A549 (cell line): ENCODE data around the gene CAMTA1. TPM values are rescaled to one million over a fixed set of nuclear protein-coding genes. Genes with fewer than 3 reads are reported as not detected.

Experiments used
- ATAC-seq, 2 experiments: fragments of 200-7000 bp in 1 of 2; fragments of >200 bp in 1 of 2; cut with Nextera tagmentation in 1 of 2; cut with Tn5 transposase in 1 of 2; 3 replicates each; pipeline versions ENCODE4 v1.8.0 to v1.9.1; 2018 to 2020; ENCODE audit warnings: mild to moderate bottlenecking in 1 of 2, moderate library complexity in 1 of 2
- CTCF ChIA-PET: fragments of 300-600 bp; sonication (Branson Sonifier 250); formaldehyde crosslinking; extraction: SDS; loops from one replicate; lab custom pipeline; 2021; ENCODE audit warnings: antibody characterized with exemption, inconsistent platforms; lab: Yijun Ruan, JAX
- POLR2A ChIA-PET: fragments of 350-600 bp; formaldehyde crosslinking; extraction: SDS; loops from one replicate; lab custom pipeline; 2021; ENCODE audit warnings: antibody characterized with exemption, inconsistent platforms; lab: Yijun Ruan, JAX
- DNase-seq, 2 experiments: peaks; one replicate each; pipeline versions ENCODE4 v3.0.0 to v3.0.0-alpha.2; 2011 to 2016; ENCODE audit warnings: low read depth in 1 of 2, low spot score in 1 of 2
- FAIRE-seq: peaks from 2 replicates; lab custom pipeline; 2011; peaks lifted over from hg19 to GRCh38; lab: Jason Lieb, UNC
- H3K27ac ChIP-seq, 2 experiments: fragments of >200 bp; sonication (Bioruptor Twin); formaldehyde crosslinking; 3 replicates each; pipeline ENCODE4 v1.5.1; 2016 to 2017
- H3K4me1 ChIP-seq: fragments of >200 bp; sonication (Bioruptor Twin); formaldehyde crosslinking; 3 replicates; pipeline ENCODE4 v1.6.1; 2016
- H3K4me2 ChIP-seq: fragments of >200 bp; sonication (Bioruptor Twin); formaldehyde crosslinking; 3 replicates; pipeline ENCODE4 v1.6.1; 2016
- H3K4me3 ChIP-seq: fragments of >200 bp; sonication (Bioruptor Twin); formaldehyde crosslinking; 3 replicates; pipeline ENCODE4 v1.5.1; 2016
- H3K9me3 ChIP-seq: fragments of >200 bp; sonication (Bioruptor Twin); formaldehyde crosslinking; 3 replicates; pipeline ENCODE4 v1.6.1; 2016
- BHLHE40 ChIP-seq: IDR thresholded peaks from 2 replicates; pipeline ENCODE4 v1.6.1; 2012; ENCODE audit warnings: low read depth, low read length, inconsistent platforms
- CHD2 ChIP-seq: fragments of 150-350 bp; IDR thresholded peaks from 2 replicates; pipeline ENCODE4 v1.6.1; 2014; ENCODE audit warnings: low read length; ENCODE audit not compliant: partially characterized antibody
- CHD4 ChIP-seq: fragments of 200-600 bp; sonication (generic); IDR thresholded peaks from 2 replicates; pipeline ENCODE4 v1.6.1; 2016; ENCODE audit warnings: antibody characterized with exemption, mild to moderate bottlenecking, borderline replicate concordance
- EHF ChIP-seq: fragments of 250-450 bp; sonication (Bioruptor Pico); IDR thresholded peaks from 2 replicates; pipeline ENCODE4 v1.5.0; 2020; ENCODE audit warnings: mild to moderate bottlenecking
- ELK1 ChIP-seq: fragments of 150-350 bp; IDR thresholded peaks from 2 replicates; pipeline ENCODE4 v1.6.1; 2014; ENCODE audit warnings: low read depth, mild to moderate bottlenecking, low read length
- EP300 ChIP-seq, 2 experiments: fragments of >200 bp; sonication (Bioruptor Twin); formaldehyde crosslinking; IDR thresholded peaks; 2 replicates in 1 of 2; 3 replicates in 1 of 2; pipeline ENCODE4 v1.6.1; 2016 to 2017
- FOSL2 ChIP-seq, 2 experiments: fragments of 450-650 bp in 1 of 2; fragments of >200 bp in 1 of 2; sonication (Bioruptor Twin) in 1 of 2; formaldehyde crosslinking; IDR thresholded peaks; 2 replicates each; pipeline versions ENCODE4 v1.5.0 to v1.6.1; 2016 to 2020; ENCODE audit warnings: mild to moderate bottlenecking in 1 of 2, moderate library complexity in 1 of 2
- GATA3 ChIP-seq: IDR thresholded peaks from 2 replicates; pipeline ENCODE4 v1.6.1; 2012; ENCODE audit warnings: borderline replicate concordance
- HDAC2 ChIP-seq: fragments of 200-600 bp; sonication (generic); IDR thresholded peaks from 2 replicates; pipeline ENCODE4 v1.6.1; 2016
- HOXB13 ChIP-seq: fragments of 250-450 bp; sonication (Bioruptor Pico); IDR thresholded peaks from 2 replicates; pipeline ENCODE4 v1.5.0; 2020; ENCODE audit warnings: low read depth, mild to moderate bottlenecking, moderate library complexity
- HOXB5 ChIP-seq: fragments of 250-450 bp; sonication (Bioruptor Pico); IDR thresholded peaks from 2 replicates; pipeline ENCODE4 v1.5.0; 2020; ENCODE audit warnings: mild to moderate bottlenecking, moderate library complexity
- JUN ChIP-seq, 2 experiments: fragments of >200 bp; sonication (Bioruptor Twin); formaldehyde crosslinking; IDR thresholded peaks; 2 replicates in 1 of 2; 3 replicates in 1 of 2; pipeline ENCODE4 v1.6.1; 2016 to 2017
- KDM1A ChIP-seq: fragments of 200-600 bp; sonication (generic); IDR thresholded peaks from 2 replicates; pipeline ENCODE4 v1.6.1; 2016; ENCODE audit warnings: low read depth, mild to moderate bottlenecking
- MAFK ChIP-seq: fragments of 450-650 bp; IDR thresholded peaks from 2 replicates; pipeline ENCODE4 v1.6.1; 2014; ENCODE audit not compliant: partially characterized antibody
- MAX ChIP-seq: IDR thresholded peaks from 2 replicates; pipeline ENCODE4 v1.6.1; 2012
- NR3C1 ChIP-seq: fragments of >200 bp; sonication (Bioruptor Twin); formaldehyde crosslinking; IDR thresholded peaks from 3 replicates; pipeline ENCODE4 v1.6.1; 2017
- POLR2AphosphoS2 ChIP-seq: conservative IDR thresholded peaks from 2 replicates; pipeline ENCODE4 v1.6.1; 2012; ENCODE audit warnings: low read length, improper control_type of control experiment, inconsistent platforms
- RAD21 ChIP-seq, 2 experiments: fragments of >200 bp in 1 of 2; sonication (Bioruptor Twin) in 1 of 2; formaldehyde crosslinking in 1 of 2; IDR thresholded peaks in 1 of 2; conservative IDR thresholded peaks in 1 of 2; 2 replicates in 1 of 2; 3 replicates in 1 of 2; pipeline ENCODE4 v1.6.1; 2012 to 2018; ENCODE audit warnings: inconsistent platforms in 1 of 2
- RCOR1 ChIP-seq: fragments of 150-350 bp; IDR thresholded peaks from 2 replicates; pipeline ENCODE4 v1.6.1; 2014; ENCODE audit warnings: antibody characterized with exemption, low read length, low read depth
- RNF2 ChIP-seq: fragments of 200-600 bp; sonication (generic); IDR thresholded peaks from 2 replicates; pipeline ENCODE4 v1.6.1; 2016; ENCODE audit warnings: low read depth, mild to moderate bottlenecking, antibody characterized with exemption, moderate library complexity, borderline replicate concordance
- ZNF302 ChIP-seq: fragments of 250-450 bp; sonication (Bioruptor Pico); IDR thresholded peaks from 2 replicates; pipeline ENCODE4 v1.9.0; 2021; ENCODE audit warnings: inconsistent platforms, mild to moderate bottlenecking, moderate library complexity
- ZSCAN20 ChIP-seq: fragments of 250-450 bp; sonication (Bioruptor Pico); IDR thresholded peaks from 2 replicates; pipeline ENCODE4 v1.8.0; 2022; ENCODE audit warnings: mild to moderate bottlenecking, moderate library complexity
- WGBS: methylation state at CpG from one replicate; pipeline ENCODE4 v1.1.6; 2017; ENCODE audit errors: missing lambda C conversion rate; 5-methylcytosine and 5-hydroxymethylcytosine counted together
- polyA plus RNA-seq, 4 experiments: library from polyadenylated mRNA; depleted of rRNA in 3 of 4; stranded (reverse); fragments of >200 nt; fragmentation: RNase III in 1 of 4; extraction: RNeasy Plus Mini Kit Qiagen cat#74134 plus additional on column Dnase treatment in 1 of 4; gene quantifications; 2 replicates in 3 of 4; 3 replicates in 1 of 4; pipeline ENCODE4 v1.2.3, GENCODE V29; 2011 to 2017
- TF ChIP-seq, protein P1 (sequence below): IDR thresholded peaks from 2 replicates; pipeline ENCODE4 v1.6.1; 2012

The CAMTA1 gene
- polyA plus RNA-seq, 2 of the 4 experiments (the other 2 are of a cell fraction) = 58.8 to 75.0 TPM

- TF ChIP-seq CHD4 (no peak), KDM1A (no peak)
These were observed 414.0 kb downstream of the CAMTA1 start (continued) for GRCh38 chr1:7199077-7199779.

GRCh38 chr1:7207875-7208646, 422.8 kb downstream of the CAMTA1 start:
- ATAC-seq = peak; percentile 47 to 79; a peak in 4 of 6 replicates

GRCh38 chr1:7208647-7209180, 423.5 kb downstream of the CAMTA1 start:
- WGBS = 75% methylated on average over 7 of the region's 7 CpGs
- H3K4me3 ChIP-seq = no peak overlapping the region
- DNase-seq (no peak), FAIRE-seq (no peak), ATAC-seq (no peak)
- ChIA-PET CTCF (interaction anchor here (0.5 to 1.6 kb wide), 5 partner anchors 9 to 266 kb away, joined by 3 to 10 read pairs (median 3); no protein-coding TSS in a partner anchor), POLR2A (no interaction called here)
- TF ChIP-seq MAX = no peak
- no peak for TF ChIP-seq CHD2
- TF ChIP-seq POLR2AphosphoS2 = no peak
- TF ChIP-seq ELK1 = no peak
- no peak for TF ChIP-seq NR3C1
- TF ChIP-seq BHLHE40 = no peak
- TF ChIP-seq GATA3 = no peak
- TF ChIP-seq JUN (IDR thresholded peaks at IDR 0.05) = no peak
- TF ChIP-seq RNF2 = no peak
- TF ChIP-seq RAD21 (conservative IDR thresholded peaks at IDR 0.05 in 1 of 2, IDR thresholded peaks at IDR 0.05 in 1 of 2) = no peak
- TF ChIP-seq RCOR1 = no peak
- no peak for TF ChIP-seq ZNF302 (CRISPR knock-in tag)
- no peak for TF ChIP-seq HOXB5 (CRISPR knock-in tag)
- no peak for TF ChIP-seq HOXB13 (CRISPR knock-in tag)
- TF ChIP-seq FOSL2 (IDR thresholded peaks at IDR 0.05) = no peak
- no peak for TF ChIP-seq FOSL2 (CRISPR knock-in tag; IDR thresholded peaks at IDR 0.05)
- TF ChIP-seq EHF (CRISPR knock-in tag) = no peak
- TF ChIP-seq EP300 (IDR thresholded peaks at IDR 0.05) = no peak
- TF ChIP-seq, protein P1, sequence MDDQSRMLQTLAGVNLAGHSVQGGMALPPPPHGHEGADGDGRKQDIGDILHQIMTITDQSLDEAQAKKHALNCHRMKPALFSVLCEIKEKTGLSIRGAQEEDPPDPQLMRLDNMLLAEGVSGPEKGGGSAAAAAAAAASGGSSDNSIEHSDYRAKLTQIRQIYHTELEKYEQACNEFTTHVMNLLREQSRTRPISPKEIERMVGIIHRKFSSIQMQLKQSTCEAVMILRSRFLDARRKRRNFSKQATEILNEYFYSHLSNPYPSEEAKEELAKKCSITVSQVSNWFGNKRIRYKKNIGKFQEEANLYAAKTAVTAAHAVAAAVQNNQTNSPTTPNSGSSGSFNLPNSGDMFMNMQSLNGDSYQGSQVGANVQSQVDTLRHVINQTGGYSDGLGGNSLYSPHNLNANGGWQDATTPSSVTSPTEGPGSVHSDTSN = no peak
- TF ChIP-seq HDAC2 = no peak
- TF ChIP-seq ZSCAN20 (CRISPR knock-in tag) = no peak
- H3K27ac ChIP-seq = no peak overlapping the region
- no peak overlapping the region for H3K4me2 ChIP-seq
- no peaks in the 10 kb centered on the region for H3K9me3 ChIP-seq
- H3K4me1 ChIP-seq = no peaks in the 10 kb centered on the region

More at GRCh38 chr1:7207875-7208646, 422.8 kb downstream of the CAMTA1 start:
- ChIA-PET CTCF (interaction anchor here (0.9 to 1.6 kb wide), 4 partner anchors 10 to 202 kb away, joined by 3 to 10 read pairs (median 4); no protein-coding TSS in a partner anchor), POLR2A (no interaction called here)
- no peak overlapping the region for H3K4me2 ChIP-seq
- H3K4me3 ChIP-seq = no peak overlapping the region
- no peak for TF ChIP-seq ZNF302 (CRISPR knock-in tag)
- TF ChIP-seq RAD21 (conservative IDR thresholded peaks at IDR 0.05 in 1 of 2, IDR thresholded peaks at IDR 0.05 in 1 of 2) = peak; percentile 14 to 52; a peak in 2 of 5 replicates
- TF ChIP-seq GATA3 = no peak
- TF ChIP-seq MAFK = peak; percentile 64
- 90% methylated on average over 6 of the region's 6 CpGs for WGBS
- no peak overlapping the region for H3K27ac ChIP-seq
- H3K9me3 ChIP-seq = no peaks in the 10 kb centered on the region
- FAIRE-seq = no peak
- H3K4me1 ChIP-seq = no peaks in the 10 kb centered on the region
- DNase-seq = peak; percentile 13 to 67
